Measurements from ENCODE around the gene CCDC89. TPM values are rescaled to one million over a fixed set of nuclear protein-coding genes. Genes with fewer than 3 reads are reported as not detected.

Gene CCDC89
- total and polyA plus RNA-seq, 7 donors = 0.13 to 2.0 (median 0.31) TPM; not detected in 1

DNA sequence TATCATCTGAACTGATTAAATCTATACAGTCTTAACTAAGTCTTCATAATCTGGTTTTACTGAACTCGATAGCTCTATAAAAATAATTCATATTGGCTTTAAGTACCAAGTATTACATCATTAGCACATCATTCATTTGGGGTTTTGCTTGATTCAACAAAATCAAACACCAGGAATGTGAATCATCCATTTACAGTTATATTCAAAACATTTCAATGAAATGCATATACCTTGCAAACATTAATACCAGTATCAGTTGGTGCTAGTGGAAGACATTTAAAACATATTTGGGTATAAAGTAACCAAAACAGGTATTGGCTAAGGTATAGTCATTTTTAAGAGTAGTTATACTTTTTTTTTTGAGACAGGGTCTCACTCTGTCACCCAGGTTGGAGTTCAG is 12.2 kb upstream of the CCDC89 start:
- DNase-seq (no peak), ATAC-seq (no peak)
- H3K4me1 ChIP-seq = no peaks in the 10 kb centered on the region
- H3K27ac ChIP-seq = no peak overlapping the region
- no peaks in the 10 kb centered on the region for H3K9me3 ChIP-seq
- H3K36me3 ChIP-seq (ENCODE audit: insufficient read depth in 1 of 2, low read depth in 1 of 2) = peaks cover 0 to 10% of the 10 kb centered on the region in 2 donors
- intact Hi-C loops (cut with DNase I) = no loop called here
- H3K27me3 ChIP-seq (ENCODE audit: insufficient read depth in 3 of 3, low read length in 2 of 3) = no peaks in the 10 kb centered on the region
- TF ChIP-seq, protein P1, sequence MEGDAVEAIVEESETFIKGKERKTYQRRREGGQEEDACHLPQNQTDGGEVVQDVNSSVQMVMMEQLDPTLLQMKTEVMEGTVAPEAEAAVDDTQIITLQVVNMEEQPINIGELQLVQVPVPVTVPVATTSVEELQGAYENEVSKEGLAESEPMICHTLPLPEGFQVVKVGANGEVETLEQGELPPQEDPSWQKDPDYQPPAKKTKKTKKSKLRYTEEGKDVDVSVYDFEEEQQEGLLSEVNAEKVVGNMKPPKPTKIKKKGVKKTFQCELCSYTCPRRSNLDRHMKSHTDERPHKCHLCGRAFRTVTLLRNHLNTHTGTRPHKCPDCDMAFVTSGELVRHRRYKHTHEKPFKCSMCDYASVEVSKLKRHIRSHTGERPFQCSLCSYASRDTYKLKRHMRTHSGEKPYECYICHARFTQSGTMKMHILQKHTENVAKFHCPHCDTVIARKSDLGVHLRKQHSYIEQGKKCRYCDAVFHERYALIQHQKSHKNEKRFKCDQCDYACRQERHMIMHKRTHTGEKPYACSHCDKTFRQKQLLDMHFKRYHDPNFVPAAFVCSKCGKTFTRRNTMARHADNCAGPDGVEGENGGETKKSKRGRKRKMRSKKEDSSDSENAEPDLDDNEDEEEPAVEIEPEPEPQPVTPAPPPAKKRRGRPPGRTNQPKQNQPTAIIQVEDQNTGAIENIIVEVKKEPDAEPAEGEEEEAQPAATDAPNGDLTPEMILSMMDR (IDR thresholded peaks at IDR 0.05) = no peak
- 79 to 84% (median 84%) methylated on average over 1 of the region's 1 CpG for WGBS, 3 donors
- no peak overlapping the region for H3K4me3 ChIP-seq

DNA sequence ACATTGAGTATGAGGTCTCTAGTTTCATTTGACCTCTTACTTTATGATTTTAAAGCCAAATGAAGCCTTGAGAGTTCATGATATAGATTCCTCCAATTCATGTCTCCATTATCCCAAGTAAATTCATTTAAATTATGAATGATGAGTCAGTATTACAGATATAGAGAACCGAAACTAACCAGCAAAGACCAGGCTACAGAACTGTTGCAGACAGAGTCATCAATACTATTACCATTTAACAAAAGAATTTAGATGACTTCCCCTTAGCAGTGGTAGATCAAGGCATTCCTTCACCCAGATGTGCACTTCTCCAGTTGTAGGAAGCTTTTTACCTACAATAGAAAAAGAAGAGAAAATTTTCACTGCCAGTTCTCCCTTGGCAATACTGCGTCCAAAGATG is 11.8 kb upstream of the CCDC89 start:
- WGBS, 3 donors = 78 to 89% (median 86%) methylated on average over 2 of the region's 2 CpGs
- no peak for ATAC-seq
- intact Hi-C loops (cut with DNase I) = no loop called here
- Histone ChIP-seq H3K9me3 (no peaks in the 10 kb centered on the region), H3K27me3 (ENCODE audit: insufficient read depth in 3 of 3, low read length in 2 of 3) (no peaks in the 10 kb centered on the region), H3K27ac (no peak overlapping the region), H3K4me1 (no peaks in the 10 kb centered on the region), H3K4me3 (no peak overlapping the region), H3K36me3 (ENCODE audit: insufficient read depth in 1 of 2, low read depth in 1 of 2) (peaks cover 0 to 10% of the 10 kb centered on the region in 2 donors)
- TF ChIP-seq, protein P1 (IDR thresholded peaks at IDR 0.05) = no peak
- DNase-seq = no peak

DNA sequence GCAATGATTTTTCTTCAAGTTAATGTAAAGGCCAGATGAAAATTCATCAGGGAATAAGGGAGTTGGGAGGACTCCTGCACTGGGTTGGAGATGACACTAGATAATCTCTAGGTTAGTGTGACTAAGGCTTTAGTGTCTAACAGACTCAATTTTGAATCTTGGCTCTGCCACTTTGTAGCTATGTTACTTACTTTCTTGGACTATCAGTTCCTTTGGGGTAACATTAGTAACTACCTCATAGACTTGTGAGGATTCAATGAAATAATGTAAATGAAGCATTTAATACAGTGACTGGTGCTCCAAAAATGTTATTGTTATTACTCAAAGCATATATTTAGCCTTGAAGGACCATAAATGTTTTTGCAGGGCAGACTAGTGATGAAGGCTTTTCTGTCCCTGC is 9.6 kb upstream of the CCDC89 start:
- intact Hi-C loops (cut with DNase I) = no loop called here
- H3K4me1 ChIP-seq = no peaks in the 10 kb centered on the region
- H3K27me3 ChIP-seq (ENCODE audit: insufficient read depth in 3 of 3, low read length in 2 of 3) = no peaks in the 10 kb centered on the region
- H3K4me3 ChIP-seq = no peak overlapping the region
- peaks cover 0 to 10% of the 10 kb centered on the region in 2 donors for H3K36me3 ChIP-seq (ENCODE audit: insufficient read depth in 1 of 2, low read depth in 1 of 2)
- H3K9me3 ChIP-seq = no peaks in the 10 kb centered on the region
- DNase-seq (no peak), ATAC-seq (no peak)
- TF ChIP-seq, protein P1 (IDR thresholded peaks at IDR 0.05) = no peak
- no peak overlapping the region for H3K27ac ChIP-seq

DNA sequence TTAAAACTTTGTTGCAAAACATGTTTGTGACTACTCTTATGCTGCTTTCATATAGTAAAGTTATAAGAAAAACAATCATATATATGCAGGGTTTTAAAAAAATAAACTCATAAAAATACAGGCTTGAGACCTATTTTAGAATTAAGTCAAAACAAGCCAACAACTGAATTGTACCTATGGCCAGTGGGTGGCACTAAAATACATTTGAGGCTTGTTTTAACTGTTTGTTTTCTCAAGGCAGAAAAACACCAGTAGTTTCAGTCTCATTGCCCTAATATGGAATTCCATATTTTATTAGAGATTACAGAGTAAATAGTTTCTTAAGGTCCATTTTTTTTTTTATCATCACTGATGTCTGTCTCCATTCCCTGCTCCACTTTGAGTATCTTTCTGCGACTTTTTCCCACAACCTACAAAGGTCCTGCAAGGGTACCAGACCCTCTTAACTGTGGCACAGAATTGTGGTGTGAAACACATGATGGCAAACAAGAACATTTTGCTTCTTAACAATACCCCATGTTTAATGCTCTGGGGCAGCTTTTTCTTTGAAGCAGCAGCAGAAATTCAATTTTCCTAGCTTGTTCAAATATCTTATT is 8.5 kb upstream of the CCDC89 start:
- H3K4me3 ChIP-seq = no peak overlapping the region
- H3K27me3 ChIP-seq (ENCODE audit: insufficient read depth in 3 of 3, low read length in 2 of 3) = no peaks in the 10 kb centered on the region
- WGBS, 3 donors = 93 to 100% (median 96%) methylated on average over 1 of the region's 1 CpG
- peaks cover 0 to 10% of the 10 kb centered on the region in 2 donors for H3K36me3 ChIP-seq (ENCODE audit: insufficient read depth in 1 of 2, low read depth in 1 of 2)
- no peak for DNase-seq
- TF ChIP-seq, protein P1 (IDR thresholded peaks at IDR 0.05) = peak; percentile 52
- intact Hi-C loops (cut with DNase I) = no loop called here
- no peaks in the 10 kb centered on the region for H3K9me3 ChIP-seq
- no peaks in the 10 kb centered on the region for H3K4me1 ChIP-seq
- H3K27ac ChIP-seq = no peak overlapping the region
- ATAC-seq = no peak

All from psoas muscle (tissue), 8 donors.